ENCODE measurements around the gene LRRC32.

- TF ChIP-seq, protein P1, sequence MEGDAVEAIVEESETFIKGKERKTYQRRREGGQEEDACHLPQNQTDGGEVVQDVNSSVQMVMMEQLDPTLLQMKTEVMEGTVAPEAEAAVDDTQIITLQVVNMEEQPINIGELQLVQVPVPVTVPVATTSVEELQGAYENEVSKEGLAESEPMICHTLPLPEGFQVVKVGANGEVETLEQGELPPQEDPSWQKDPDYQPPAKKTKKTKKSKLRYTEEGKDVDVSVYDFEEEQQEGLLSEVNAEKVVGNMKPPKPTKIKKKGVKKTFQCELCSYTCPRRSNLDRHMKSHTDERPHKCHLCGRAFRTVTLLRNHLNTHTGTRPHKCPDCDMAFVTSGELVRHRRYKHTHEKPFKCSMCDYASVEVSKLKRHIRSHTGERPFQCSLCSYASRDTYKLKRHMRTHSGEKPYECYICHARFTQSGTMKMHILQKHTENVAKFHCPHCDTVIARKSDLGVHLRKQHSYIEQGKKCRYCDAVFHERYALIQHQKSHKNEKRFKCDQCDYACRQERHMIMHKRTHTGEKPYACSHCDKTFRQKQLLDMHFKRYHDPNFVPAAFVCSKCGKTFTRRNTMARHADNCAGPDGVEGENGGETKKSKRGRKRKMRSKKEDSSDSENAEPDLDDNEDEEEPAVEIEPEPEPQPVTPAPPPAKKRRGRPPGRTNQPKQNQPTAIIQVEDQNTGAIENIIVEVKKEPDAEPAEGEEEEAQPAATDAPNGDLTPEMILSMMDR (conservative IDR thresholded peaks at IDR 0.05; ENCODE audit: low read depth, low read length) = no peak
- TF ChIP-seq CEBPB (IDR thresholded peaks at IDR 0.05; ENCODE audit: low read depth, low read length) (no peak), MXI1 (IDR thresholded peaks at IDR 0.05; ENCODE audit: borderline replicate concordance, low read depth, low read length) (no peak), BHLHE40 (IDR thresholded peaks at IDR 0.05; ENCODE audit: low read depth, low read length) (no peak), MAZ (IDR thresholded peaks at IDR 0.05; ENCODE audit: borderline replicate concordance, low read depth, low read length) (no peak), SMC3 (IDR thresholded peaks at IDR 0.05; ENCODE audit: low read depth, low read length) (no peak), POLR2A (IDR thresholded peaks at IDR 0.05; ENCODE audit: low read depth, low read length) (no peak), RFX5 (IDR thresholded peaks at IDR 0.05; ENCODE audit: low read depth, low read length) (no peak), RCOR1 (IDR thresholded peaks at IDR 0.05; ENCODE audit: insufficient replicate concordance, low read length) (no peak), FOS (IDR thresholded peaks at IDR 0.05; ENCODE audit: low read depth, low read length) (no peak), MAFK (IDR thresholded peaks at IDR 0.05; ENCODE audit: low read depth, low read length) (no peak)
- TF ChIP-seq, protein P2, sequence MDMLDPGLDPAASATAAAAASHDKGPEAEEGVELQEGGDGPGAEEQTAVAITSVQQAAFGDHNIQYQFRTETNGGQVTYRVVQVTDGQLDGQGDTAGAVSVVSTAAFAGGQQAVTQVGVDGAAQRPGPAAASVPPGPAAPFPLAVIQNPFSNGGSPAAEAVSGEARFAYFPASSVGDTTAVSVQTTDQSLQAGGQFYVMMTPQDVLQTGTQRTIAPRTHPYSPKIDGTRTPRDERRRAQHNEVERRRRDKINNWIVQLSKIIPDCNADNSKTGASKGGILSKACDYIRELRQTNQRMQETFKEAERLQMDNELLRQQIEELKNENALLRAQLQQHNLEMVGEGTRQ (IDR thresholded peaks at IDR 0.05; ENCODE audit: low read depth, low read length) = no peak
These were observed 53.6 kb downstream of the LRRC32 start for GRCh38 chr11:76616676-76617552.

All from IMR-90 (cell line).